Measurements from ENCODE around the gene ZEB2. TPM values are rescaled to one million over a fixed set of nuclear protein-coding genes. Genes with fewer than 3 reads are reported as not detected.

Gene ZEB2
- total and polyA plus RNA-seq, 2 of the 8 experiments (the other 6 are each of a cell fraction or from before 2014, with no cell fraction given): 0.38 TPM; not detected in 1

- no peak for TF ChIP-seq ATF2 (IDR thresholded peaks at IDR 0.05; ENCODE audit: low read length)
- no peak for TF ChIP-seq TAF1 (IDR thresholded peaks at IDR 0.05; ENCODE audit: low read depth, low read length)
- TF ChIP-seq SP1 (IDR thresholded peaks at IDR 0.05; ENCODE audit: low read depth, low read length): no peak
- no peak for TF ChIP-seq RBBP5 (IDR thresholded peaks at IDR 0.05; ENCODE audit: borderline replicate concordance, low read depth, low read length)
These were observed 105.5 kb downstream of the ZEB2 start (continued) for GRCh38 chr2:144414324-144414845.
